SH-SY5Y (cell line): ENCODE data around the gene MTCP1.

Experiments
- GATA2 ChIP-seq: IDR thresholded peaks from 2 replicates; pipeline ENCODE4 v1.6.1; 2011; ENCODE audit warnings: mild to moderate bottlenecking, low read depth, low read length
- GATA3 ChIP-seq: IDR thresholded peaks from 2 replicates; pipeline ENCODE4 v1.6.1; 2011; ENCODE audit warnings: low read depth, mild to moderate bottlenecking, low read length, moderate library complexity

- TF ChIP-seq GATA2 (no peak), GATA3 (no peak)
Measured at GRCh38 chrX:155054255-155054654, 16.7 kb downstream of the MTCP1 start.
